GM12878 (cell line): ENCODE measurements around the gene FAM89A. TPM values are rescaled to one million over a fixed set of nuclear protein-coding genes. Genes with fewer than 3 reads are reported as not detected.

ENCODE experiments used
- ATAC-seq: fragments of 200-7000 bp; cut with Tn5 transposase; 3 replicates; pipeline ENCODE4 v1.9.1; 2020; ENCODE audit warnings: mild to moderate bottlenecking, moderate library complexity
- BruUV-seq: library from RNA; stranded (reverse); fragments of 400-500 nt; replicated peaks from 2 replicates; lab custom pipeline; 2021; lab: Mats Ljungman, UMichigan
- CTCF ChIA-PET: fragments of 300-600 bp; sonication (Branson Sonifier 250); formaldehyde crosslinking; extraction: SDS; loops from one replicate; lab custom pipeline; 2021; ENCODE audit warnings: inconsistent platforms; lab: Yijun Ruan, JAX
- POLR2A ChIA-PET: fragments of 350-600 bp; formaldehyde crosslinking; extraction: SDS; loops from one replicate; lab custom pipeline; 2021; ENCODE audit warnings: inconsistent platforms; lab: Charles Lee
- RAD21 ChIA-PET: fragments of 300-600 bp; sonication (Branson Sonifier 250); formaldehyde crosslinking; loops from one replicate; lab custom pipeline; 2023; ENCODE audit warnings: antibody characterized with exemption; ENCODE audit not compliant: unreplicated experiment; lab: Charles Lee
- SMC1A ChIA-PET: fragments of 300-600 bp; sonication (Branson Sonifier 250); formaldehyde crosslinking; loops from one replicate; lab custom pipeline; 2023; ENCODE audit not compliant: unreplicated experiment, uncharacterized antibody; lab: Charles Lee
- DNase-seq: peaks from one replicate; pipeline ENCODE4 v3.0.0-alpha.2; 2011; ENCODE audit warnings: low read depth, low spot score
- FAIRE-seq: peaks from 3 replicates; lab custom pipeline; 2011; peaks lifted over from hg19 to GRCh38; lab: Jason Lieb, UNC
- H2AFZ ChIP-seq: 2 replicates; pipeline ENCODE4 v1.6.0; 2011; ENCODE audit warnings: low read depth, low read length, control low read depth; ENCODE audit not compliant: control insufficient read depth
- H3K27ac ChIP-seq: 2 replicates; pipeline ENCODE4 v1.5.1; 2011; ENCODE audit warnings: control low read depth; ENCODE audit not compliant: control insufficient read depth, insufficient read depth
- H3K27me3 ChIP-seq, 2 experiments: replicated peaks in 1 of 2; 2 replicates each; pipeline versions ENCODE4 v1.6.0 to v1.6.1; 2011; ENCODE audit warnings: low read length in 1 of 2; ENCODE audit not compliant: control insufficient read depth in 2 of 2, insufficient read depth in 2 of 2
- H3K36me3 ChIP-seq, 2 experiments: 2 replicates each; pipeline ENCODE4 v1.5.1; 2011; ENCODE audit warnings: low read length in 1 of 2; ENCODE audit not compliant: control insufficient read depth in 2 of 2, insufficient read depth in 2 of 2
- H3K4me1 ChIP-seq: 2 replicates; pipeline ENCODE4 v1.6.1; 2011; ENCODE audit warnings: mild to moderate bottlenecking, low read length, moderate library complexity, mixed read lengths; ENCODE audit not compliant: control insufficient read depth, insufficient read depth
- H3K4me2 ChIP-seq: 2 replicates; pipeline ENCODE4 v1.6.0; 2011; ENCODE audit warnings: control low read depth; ENCODE audit not compliant: control insufficient read depth, insufficient read depth
- H3K4me3 ChIP-seq: fragments of 200-600 bp; sonication (generic); 2 replicates; pipeline ENCODE4 v1.5.1; 2016
- H3K79me2 ChIP-seq: 2 replicates; pipeline ENCODE4 v1.6.0; 2011; ENCODE audit warnings: low read length; ENCODE audit not compliant: control insufficient read depth, insufficient read depth
- H3K9ac ChIP-seq: 2 replicates; pipeline ENCODE4 v1.8.0; 2011; ENCODE audit warnings: low read length, control low read depth, mixed read lengths; ENCODE audit not compliant: control insufficient read depth, insufficient read depth
- H3K9me3 ChIP-seq: replicated peaks from 3 replicates; pipeline ENCODE4 v1.5.1; 2011; ENCODE audit warnings: mild to moderate bottlenecking, low read length; ENCODE audit not compliant: control insufficient read depth, insufficient read depth
- H4K20me1 ChIP-seq: 2 replicates; pipeline ENCODE4 v1.6.0; 2011; ENCODE audit not compliant: control insufficient read depth, insufficient read depth
- NR2C1 ChIP-seq: fragments of 450-650 bp; IDR thresholded peaks from 2 replicates; pipeline ENCODE4 v1.6.1; 2017; ENCODE audit warnings: antibody characterized with exemption, mild to moderate bottlenecking, moderate library complexity
- NRF1 ChIP-seq: conservative IDR thresholded peaks from 2 replicates; pipeline ENCODE4 v1.6.1; 2011; ENCODE audit warnings: mild to moderate bottlenecking, low read depth, low read length, improper control_type of control experiment
- WGBS: methylation state at CpG from one replicate; pipeline ENCODE4 v1.1.6; 2016; ENCODE audit warnings: low lambda C conversion rate; ENCODE audit not compliant: insufficient replicate concordance, insufficient coverage; ENCODE audit errors: missing lambda C conversion rate; 5-methylcytosine and 5-hydroxymethylcytosine counted together
- in situ Hi-C: fragments of 300-500 bp; cut with MboI; formaldehyde crosslinking; loops from 9 replicates; pipeline ENCODE4 v1.14.3; 2018; ENCODE audit warnings: mixed read lengths
- intact Hi-C: fragments of 100-400 bp; cut with micrococcal nuclease; formaldehyde crosslinking; loops from one replicate; pipeline ENCODE4 v1.14.2; 2022; ENCODE audit not compliant: unreplicated experiment
- polyA plus RNA-seq, 11 experiments: library from polyadenylated mRNA; depleted of rRNA in 4 of 11; unstranded in 6 of 11; stranded (reverse) in 5 of 11; fragments of >200 nt; fragmentation: Nextera tagmentation in 4 of 11; fragmentation: Illumina TruSeq in 1 of 11; extraction: Ambion mirVana in 4 of 11; extraction: Trizol in 1 of 11; gene quantifications; 1 replicate in 1 of 11; 2 replicates in 10 of 11; pipeline versions ENCODE4 v1.2.1 to v1.2.3, GENCODE V29; 2011 to 2016; ENCODE audit warnings: inconsistent platforms in 2 of 11, missing spikeins in 2 of 11, low read depth in 1 of 11
- total RNA-seq, 4 experiments: library from RNA; depleted of rRNA in 3 of 4; stranded (reverse); fragments of >200 nt in 3 of 4; fragmentation: Illumina TruSeq in 1 of 4; extraction: Trizol in 1 of 4; gene quantifications; 2 replicates each; pipeline versions ENCODE4 v1.2.1 to v1.2.3, GENCODE V29; 2013 to 2021

The FAM89A gene
- total and polyA plus RNA-seq, 10 of the 15 experiments (the other 5 are each of a cell fraction or from before 2014, with no cell fraction given): 0.06 to 0.72 (median 0.14) TPM; not detected in 4

- DNase-seq: no peak
- FAIRE-seq: no peak
- Histone ChIP-seq H3K79me2 (no peaks in the 10 kb centered on the region), H2AFZ (no peak overlapping the region), H3K9me3 (no peaks in the 10 kb centered on the region), H3K36me3 (no peaks in the 10 kb centered on the region), H3K4me2 (no peak overlapping the region), H3K4me3 (no peak overlapping the region), H3K4me1 (no peaks in the 10 kb centered on the region), H4K20me1 (no peaks in the 10 kb centered on the region), H3K27ac (no peak overlapping the region), H3K27me3 (no peaks in the 10 kb centered on the region), H3K9ac (no peak overlapping the region)
- ATAC-seq: no peak
- intact Hi-C loops: no loop called here
- 39% methylated on average over 5 of the region's 5 CpGs for WGBS
- ChIA-PET CTCF (interaction anchor here (1.0 kb wide), 1 partner anchor 10 kb away, joined by 4 read pairs; no protein-coding TSS in a partner anchor), POLR2A (interaction anchor here (0.8 kb wide), 1 partner anchor 14 kb away, joined by 3 read pairs; no protein-coding TSS in a partner anchor), SMC1A (interaction anchor here (1.3 kb wide), 1 partner anchor 168 kb away, joined by 4 read pairs; no protein-coding TSS in a partner anchor), RAD21 (no interaction called here)
- in situ Hi-C loops: no loop called here
- no TSS peak for BruUV-seq
- TF ChIP-seq NR2C1: no peak
Measured at GRCh38 chr1:231084353-231084752, 44.3 kb upstream of the FAM89A start.

- Histone ChIP-seq H3K27me3 (no peaks in the 10 kb centered on the region; a peak in 1 of 4 replicates), H3K4me1 (no peaks in the 10 kb centered on the region), H3K36me3 (no peaks in the 10 kb centered on the region), H4K20me1 (no peaks in the 10 kb centered on the region), H2AFZ (no peak overlapping the region), H3K4me2 (no peak overlapping the region), H3K27ac (no peak overlapping the region), H3K4me3 (no peak overlapping the region), H3K9ac (no peak overlapping the region), H3K9me3 (no peaks in the 10 kb centered on the region), H3K79me2 (no peaks in the 10 kb centered on the region)
- ChIA-PET SMC1A (no interaction called here), CTCF (no interaction called here), RAD21 (no interaction called here), POLR2A (no interaction called here)
- no peak for TF ChIP-seq NRF1
- WGBS: 9% methylated on average over 4 of the region's 4 CpGs
- ATAC-seq: no peak
- in situ Hi-C loops: no loop called here
- intact Hi-C loops: no loop called here
- BruUV-seq: no TSS peak
- DNase-seq: no peak
- FAIRE-seq: no peak
Measured at GRCh38 chr1:231079163-231079562, 39.1 kb upstream of the FAM89A start.
